SU-DHL-6 (cell line): ENCODE results near the gene ENOX1.

Experiments
- H2AFZ ChIP-seq: fragments of 200-600 bp; sonication (generic); 2 replicates; pipeline ENCODE4 v1.6.1; 2014; ENCODE audit warnings: low read depth, mild to moderate bottlenecking, moderate library complexity, mixed read lengths, antibody characterized with exemption, low read length; ENCODE audit not compliant: severe bottlenecking
- H3F3A ChIP-seq: fragments of 200-600 bp; shearing (Covaris generic); 2 replicates; pipeline ENCODE4 v1.6.0; 2016; ENCODE audit warnings: antibody characterized with exemption, mild to moderate bottlenecking; ENCODE audit not compliant: insufficient read depth
- H3K27ac ChIP-seq: fragments of 200-600 bp; sonication (generic); 2 replicates; pipeline ENCODE4 v1.5.1; 2016; ENCODE audit warnings: low read depth, mild to moderate bottlenecking, low read length, moderate library complexity, mixed read lengths
- H3K27me3 ChIP-seq: fragments of 200-600 bp; sonication (generic), shearing (Covaris generic); 2 replicates; pipeline ENCODE4 v1.6.0; 2014; ENCODE audit warnings: mild to moderate bottlenecking, low read length
- H3K36me3 ChIP-seq: fragments of 200-600 bp; sonication (generic); 2 replicates; pipeline ENCODE4 v1.6.1; 2014; ENCODE audit warnings: mild to moderate bottlenecking, low read length, mixed read lengths
- H3K4me2 ChIP-seq: fragments of 300-600, 200-600 bp; shearing (Covaris generic), sonication (generic); 2 replicates; pipeline ENCODE4 v1.6.0; 2014; ENCODE audit warnings: low read length, low read depth, mild to moderate bottlenecking; ENCODE audit not compliant: poor library complexity, severe bottlenecking
- H3K4me3 ChIP-seq: fragments of 200-600 bp; sonication (generic); 2 replicates; pipeline ENCODE4 v1.5.1; 2014; ENCODE audit warnings: antibody characterized with exemption, low read length, mild to moderate bottlenecking, mixed read lengths; ENCODE audit not compliant: insufficient read depth, poor library complexity, severe bottlenecking
- H3K79me2 ChIP-seq: fragments of 200-600 bp; sonication (generic); 2 replicates; pipeline ENCODE4 v1.6.1; 2014; ENCODE audit warnings: mild to moderate bottlenecking, low read length, moderate library complexity; ENCODE audit not compliant: insufficient read depth
- H3K9ac ChIP-seq: fragments of 200-600 bp; sonication (generic); 2 replicates; pipeline ENCODE4 v1.7.0; 2014; ENCODE audit warnings: mild to moderate bottlenecking, low read length
- H3K9me2 ChIP-seq: fragments of 200-600 bp; sonication (generic); replicated peaks from 2 replicates; pipeline ENCODE4 v1.6.1; 2014; ENCODE audit warnings: low read length; ENCODE audit not compliant: insufficient read depth
- H3K9me3 ChIP-seq: fragments of 200-600 bp; sonication (generic); 2 replicates; pipeline ENCODE4 v1.6.1; 2014; ENCODE audit warnings: low read length, mixed read lengths; ENCODE audit not compliant: insufficient read depth
- H4K20me1 ChIP-seq: fragments of 200-600 bp; sonication (generic); 2 replicates; pipeline ENCODE4 v1.6.1; 2014; ENCODE audit warnings: low read depth, mild to moderate bottlenecking, antibody characterized with exemption, low read length, moderate library complexity, mixed read lengths
- CTCF ChIP-seq: fragments of 200-600 bp; sonication (generic); IDR thresholded peaks from one replicate; pipeline ENCODE4 v1.5.1; 2017; ENCODE audit warnings: antibody characterized with exemption, mild to moderate bottlenecking, low read length, moderate library complexity; ENCODE audit not compliant: insufficient read depth, poor library complexity, severe bottlenecking
- EZH2phosphoT487 ChIP-seq: fragments of 200-600 bp; sonication (generic), shearing (Covaris generic); conservative IDR thresholded peaks from 2 replicates; pipeline ENCODE4 v1.6.1; 2018; ENCODE audit warnings: mild to moderate bottlenecking, antibody characterized with exemption, low read length, moderate library complexity, mixed read lengths

The ENOX1 gene

GRCh38 chr13:43783820-43784219, 3.0 kb downstream of the ENOX1 start:
- Histone ChIP-seq H3K36me3 (no peaks in the 10 kb centered on the region), H3K9me3 (no peaks in the 10 kb centered on the region), H3K4me3 (no peak overlapping the region), H3K4me2 (no peak overlapping the region), H2AFZ (no peak overlapping the region), H3K79me2 (no peaks in the 10 kb centered on the region), H3K27ac (no peak overlapping the region), H4K20me1 (no peaks in the 10 kb centered on the region), H3F3A (no peaks in the 10 kb centered on the region), H3K9me2 (no peaks in the 10 kb centered on the region), H3K27me3 (no peaks in the 10 kb centered on the region), H3K9ac (no peak overlapping the region)
- TF ChIP-seq EZH2phosphoT487 (no peak), CTCF (no peak)

GRCh38 chr13:43782686-43783085, 4.1 kb downstream of the ENOX1 start:
- Histone ChIP-seq H3K4me3 (no peak overlapping the region), H3F3A (no peaks in the 10 kb centered on the region), H3K27me3 (0 out of 2 replicates have a peak, but pooled peaks cover 3% of the 10 kb centered on the region), H4K20me1 (no peaks in the 10 kb centered on the region), H3K9me2 (no peaks in the 10 kb centered on the region), H3K79me2 (no peaks in the 10 kb centered on the region), H3K9ac (no peak overlapping the region), H3K9me3 (no peaks in the 10 kb centered on the region), H3K36me3 (no peaks in the 10 kb centered on the region), H2AFZ (no peak overlapping the region), H3K27ac (no peak overlapping the region), H3K4me2 (no peak overlapping the region)
- no peak for TF ChIP-seq CTCF
- TF ChIP-seq EZH2phosphoT487: no peak

DNA sequence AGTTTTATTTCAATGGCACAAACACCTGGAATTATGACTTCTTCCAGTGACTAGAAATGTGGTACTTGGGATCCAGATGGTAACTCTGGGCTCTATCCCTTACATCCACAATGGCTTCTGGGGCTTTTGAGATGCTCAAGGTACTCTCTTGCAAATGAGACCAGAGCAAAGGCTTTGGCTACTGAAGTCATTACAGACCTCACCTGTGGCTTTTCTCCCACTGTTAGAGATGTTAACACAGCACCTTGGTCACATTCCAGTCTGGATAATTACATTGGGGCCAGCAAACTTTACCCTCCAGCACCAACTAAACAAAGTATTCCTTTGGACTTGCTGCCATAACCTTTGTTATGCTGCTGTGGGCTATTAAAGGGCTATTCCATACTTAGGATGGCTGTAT, 6.1 kb downstream of the ENOX1 start:
- H3K36me3 ChIP-seq: no peaks in the 10 kb centered on the region
- H3K27me3 ChIP-seq: 0 out of 2 replicates have a peak, but pooled peaks cover 3% of the 10 kb centered on the region
- H2AFZ ChIP-seq: no peak overlapping the region
- no peak for TF ChIP-seq EZH2phosphoT487
- no peak for TF ChIP-seq CTCF
- no peak overlapping the region for H3K4me2 ChIP-seq
- no peak overlapping the region for H3K27ac ChIP-seq
- no peak overlapping the region for H3K9ac ChIP-seq
- H3K4me3 ChIP-seq: no peak overlapping the region
- H3K9me2 ChIP-seq: no peaks in the 10 kb centered on the region
- no peaks in the 10 kb centered on the region for H3K79me2 ChIP-seq
- no peaks in the 10 kb centered on the region for H4K20me1 ChIP-seq
- H3F3A ChIP-seq: no peaks in the 10 kb centered on the region
- no peaks in the 10 kb centered on the region for H3K9me3 ChIP-seq
